Activated gamma-delta T cell treated with Interleukin-2 at 50 U/mL for 16 hours (primary cell): ENCODE measurements around the gene NDUFAF5.
A peak's percentile ranks its signal among the peaks of the same experiment; 100 is the strongest.

Source experiments
- DNase-seq: peaks from one replicate; pipeline ENCODE4 v3.0.0-alpha.2; 2020

Gene NDUFAF5

GRCh38 chr20:13778827-13779226, 6.0 kb upstream of the NDUFAF5 start:
- no peak for DNase-seq

GRCh38 chr20:13783528-13783927, 1.3 kb upstream of the NDUFAF5 start:
- DNase-seq, result no peak

GRCh38 chr20:13784271-13784892, 446 bp upstream of the NDUFAF5 start:
- no peak for DNase-seq

GRCh38 chr20:13786143-13786828, 1.5 kb downstream of the NDUFAF5 start:
- DNase-seq, result no peak

GRCh38 chr20:13788167-13788834, 3.5 kb downstream of the NDUFAF5 start:
- peak; percentile 10 for DNase-seq

GRCh38 chr20:13790708-13791107, 5.9 kb downstream of the NDUFAF5 start:
- no peak for DNase-seq

- DNase-seq, result no peak
Observed at GRCh38 chr20:13791540-13792459, 7.0 kb downstream of the NDUFAF5 start.

GRCh38 chr20:13793001-13793400, 8.2 kb downstream of the NDUFAF5 start:
- no peak for DNase-seq

- DNase-seq, result no peak
Observed at GRCh38 chr20:13794667-13795066, 9.8 kb downstream of the NDUFAF5 start.

GRCh38 chr20:13799040-13799439, 14.2 kb downstream of the NDUFAF5 start:
- no peak for DNase-seq

GRCh38 chr20:13799974-13800373, 15.1 kb downstream of the NDUFAF5 start:
- DNase-seq, result no peak

GRCh38 chr20:13800728-13801134, 15.9 kb downstream of the NDUFAF5 start:
- DNase-seq, result no peak

- no peak for DNase-seq
Observed at GRCh38 chr20:13809373-13809772, 24.5 kb downstream of the NDUFAF5 start.

GRCh38 chr20:13809855-13810254, 25.0 kb downstream of the NDUFAF5 start:
- DNase-seq, result no peak

GRCh38 chr20:13810446-13810845, 25.6 kb downstream of the NDUFAF5 start:
- DNase-seq, result no peak

GRCh38 chr20:13813910-13814309, 29.1 kb downstream of the NDUFAF5 start:
- DNase-seq, result no peak

- no peak for DNase-seq
Observed at GRCh38 chr20:13814672-13815071, 29.8 kb downstream of the NDUFAF5 start.

- no peak for DNase-seq
Observed at GRCh38 chr20:13816757-13817156, 31.9 kb downstream of the NDUFAF5 start.

- DNase-seq, result no peak
Observed at GRCh38 chr20:13817342-13817741, 32.5 kb downstream of the NDUFAF5 start.

- no peak for DNase-seq
Observed at GRCh38 chr20:13819885-13820645, 35.2 kb downstream of the NDUFAF5 start.

GRCh38 chr20:13821876-13822275, 37.0 kb downstream of the NDUFAF5 start:
- DNase-seq, result no peak

- DNase-seq, result no peak
Observed at GRCh38 chr20:13822459-13822858, 37.6 kb downstream of the NDUFAF5 start.
